Hematopoietic multipotent progenitor cell treated with erythropoietin and hydrocortisone succinate and interleukin-3 and kit ligand, for 6 days (in vitro differentiated cells): ENCODE measurements around the gene AGPAT3.
"Not testable (repeated sequence)": the region's sequence is repeated elsewhere in the genome, so short reads cannot be mapped to it uniquely, and the experiment has no call there.

Experiments used
- DNase-seq: peaks from one replicate; pipeline ENCODE4 v3.0.0-alpha.2; 2015

Gene AGPAT3

DNA sequence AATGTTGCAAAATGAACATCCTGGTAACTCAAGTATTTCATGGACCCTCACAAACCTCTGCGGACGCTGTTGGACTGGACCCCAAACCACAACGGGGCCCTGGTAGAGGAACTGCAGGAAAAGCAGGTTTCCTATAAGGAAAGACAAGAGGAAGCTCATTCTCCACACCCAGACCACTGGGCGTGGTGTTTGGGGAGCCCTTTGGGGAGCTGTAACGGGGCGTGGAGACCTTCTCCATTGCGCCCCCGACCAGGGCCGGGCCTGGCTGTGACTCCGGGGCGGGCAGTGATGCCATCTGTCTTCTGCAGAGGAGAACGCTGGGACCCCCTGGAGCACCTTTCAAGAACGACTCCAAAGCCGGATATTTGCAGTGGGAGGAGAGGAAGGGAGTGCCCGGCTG is 30.0 kb upstream of the AGPAT3 start:
- DNase-seq = peak; percentile 32

GRCh38 chr21:43835861-43836260 is 29.2 kb upstream of the AGPAT3 start:
- no peak for DNase-seq

DNA sequence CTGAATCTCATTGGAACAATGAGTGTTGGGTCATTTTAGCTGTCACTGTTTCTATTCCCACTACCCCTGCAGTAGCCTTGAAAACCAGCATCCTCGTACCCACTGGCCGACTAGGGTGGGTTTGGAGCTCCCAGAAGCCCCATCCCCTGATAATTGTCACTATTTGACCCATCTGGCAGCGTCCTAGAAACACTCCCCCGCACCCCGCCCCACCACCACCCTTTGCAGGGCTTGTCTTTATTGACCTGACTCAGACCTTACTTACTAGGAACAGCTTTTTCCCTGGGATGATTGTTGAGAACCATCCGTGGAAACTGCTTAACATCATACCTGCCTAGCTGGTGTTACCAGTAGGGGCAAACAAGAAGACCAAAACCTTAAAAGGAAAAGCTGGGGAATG is 28.4 kb upstream of the AGPAT3 start:
- DNase-seq = no peak

GRCh38 chr21:43840259-43840658 is 24.8 kb upstream of the AGPAT3 start:
- no peak for DNase-seq

GRCh38 chr21:43842742-43843141 is 22.3 kb upstream of the AGPAT3 start:
- DNase-seq = peak; percentile 30

GRCh38 chr21:43844906-43845305 is 20.1 kb upstream of the AGPAT3 start:
- DNase-seq = not testable (repeated sequence)

- no peak for DNase-seq
These were observed 19.6 kb upstream of the AGPAT3 start for GRCh38 chr21:43845386-43845785.

DNA sequence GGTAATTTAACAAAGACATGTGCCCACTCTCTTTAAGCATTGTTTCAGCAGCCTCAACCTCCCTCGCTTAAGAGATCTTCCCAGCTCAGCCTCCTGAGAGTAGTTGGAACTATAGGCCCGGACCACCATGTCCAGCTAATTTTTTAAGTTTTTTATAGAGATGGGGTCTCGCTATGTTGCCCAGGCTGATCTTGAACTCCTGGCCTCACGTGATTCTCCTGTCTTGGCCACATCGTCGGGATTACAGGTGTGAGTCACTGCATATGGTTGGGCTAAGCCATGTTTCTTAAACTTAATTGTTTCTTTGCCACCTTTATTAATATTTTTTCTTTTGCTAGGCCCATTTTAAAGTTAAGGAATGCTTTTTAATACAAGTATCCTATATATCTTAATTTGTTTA is 18.6 kb upstream of the AGPAT3 start:
- no peak for DNase-seq

- no peak for DNase-seq
These were observed 17.7 kb upstream of the AGPAT3 start for GRCh38 chr21:43847301-43847700.

DNA sequence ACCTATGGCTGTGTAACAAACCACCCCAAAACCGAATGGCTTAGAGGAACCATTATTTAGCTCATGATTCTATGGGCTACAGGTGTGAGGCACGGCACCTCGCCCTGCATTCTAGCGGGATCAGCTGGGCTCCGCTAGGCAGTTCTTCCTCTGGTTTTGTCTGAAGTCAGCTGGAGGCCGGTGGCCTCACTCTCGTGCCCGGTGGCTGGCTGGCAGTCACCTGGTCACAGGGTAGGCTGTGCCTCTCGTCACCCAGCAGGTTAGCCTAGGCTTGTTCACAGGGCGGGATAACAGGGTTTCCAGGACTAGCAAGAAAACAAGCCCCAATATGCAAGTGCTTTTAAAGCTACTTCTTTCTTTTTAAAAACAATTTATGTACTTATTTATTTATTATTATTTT is 16.3 kb upstream of the AGPAT3 start:
- no peak for DNase-seq

DNA sequence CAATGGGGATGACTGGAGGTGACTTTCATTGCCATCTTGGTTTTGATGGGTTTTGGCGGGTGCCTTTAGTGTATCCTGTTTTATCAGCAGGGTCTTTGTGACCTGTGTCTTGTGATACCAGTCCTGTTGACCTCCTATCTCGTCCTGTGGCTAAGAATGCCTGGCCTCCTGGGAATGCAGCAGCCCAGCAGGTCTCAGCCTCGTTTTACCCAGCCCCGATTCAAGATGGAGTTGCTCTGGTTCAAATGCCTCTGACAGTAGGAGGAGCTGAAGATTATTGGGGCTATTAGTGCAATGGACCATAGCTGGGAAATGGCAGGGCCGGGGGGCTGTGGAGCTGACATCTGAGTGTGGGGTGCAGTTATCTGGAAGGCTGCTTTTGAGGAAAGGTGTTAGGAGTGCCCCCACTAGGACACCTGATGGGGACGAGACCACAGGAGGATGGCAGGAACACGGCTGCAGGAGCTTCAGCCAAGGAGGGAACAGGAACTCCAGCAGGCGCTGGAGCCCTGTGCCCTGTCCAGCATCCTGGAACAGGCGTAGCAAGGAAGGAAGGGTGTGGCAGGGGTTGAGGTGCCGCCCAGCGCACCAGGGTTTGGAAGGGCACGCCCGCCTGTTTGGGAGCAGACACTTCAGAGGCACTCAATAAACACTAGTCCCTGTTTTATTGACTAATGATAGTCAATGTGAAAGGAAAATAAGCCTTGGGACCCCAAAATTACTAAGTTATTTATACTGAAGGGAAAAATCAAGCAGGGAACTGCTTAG is 15.3 kb upstream of the AGPAT3 start:
- DNase-seq = peak; percentile 70

GRCh38 chr21:43850728-43851295 is 14.2 kb upstream of the AGPAT3 start:
- DNase-seq = no peak

GRCh38 chr21:43851593-43851992 is 13.4 kb upstream of the AGPAT3 start:
- no peak for DNase-seq

- peak; percentile 61 for DNase-seq
These were observed 10.9 kb upstream of the AGPAT3 start for GRCh38 chr21:43853851-43854772.

DNA sequence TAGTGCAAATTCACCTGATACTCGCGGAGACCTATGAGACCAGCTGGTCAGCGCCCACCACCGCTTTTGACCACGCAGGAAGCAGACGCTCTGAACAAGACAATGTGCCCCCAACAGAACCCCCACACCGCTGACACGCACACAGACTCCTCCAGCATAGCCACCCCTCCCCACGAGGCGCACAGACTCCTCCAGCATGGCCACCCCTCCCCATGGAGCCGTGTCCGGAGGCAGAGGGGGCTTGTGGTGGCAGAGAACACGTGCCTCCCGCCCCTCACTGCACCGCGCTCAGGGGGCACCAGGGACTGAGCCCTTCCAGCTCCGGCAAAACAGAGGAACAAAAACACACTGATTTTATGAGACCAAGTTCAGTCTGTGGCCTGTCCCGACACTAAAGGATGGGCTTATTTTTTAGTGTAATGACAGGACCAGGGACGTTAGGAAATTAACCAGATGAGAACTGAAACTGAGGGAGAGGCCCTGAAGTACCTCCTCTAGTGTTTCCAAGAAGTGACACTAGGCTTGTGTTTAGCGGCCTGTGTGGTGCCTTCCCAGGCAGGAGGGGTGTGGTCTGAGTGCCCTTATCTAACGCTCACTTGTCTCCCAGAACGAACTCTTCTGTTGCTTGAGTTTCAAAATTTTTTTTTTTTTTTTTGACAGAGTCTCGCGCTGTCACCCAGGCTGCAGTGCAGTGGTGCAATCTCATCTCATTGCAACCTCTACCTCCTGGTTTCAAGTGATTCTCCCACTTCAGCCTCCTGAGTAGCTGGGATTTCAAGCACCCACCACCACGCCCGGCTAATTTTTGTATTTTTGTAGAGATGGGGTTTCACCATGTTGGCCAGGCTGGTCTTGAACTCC is 10.0 kb upstream of the AGPAT3 start:
- DNase-seq = peak; percentile 99

DNA sequence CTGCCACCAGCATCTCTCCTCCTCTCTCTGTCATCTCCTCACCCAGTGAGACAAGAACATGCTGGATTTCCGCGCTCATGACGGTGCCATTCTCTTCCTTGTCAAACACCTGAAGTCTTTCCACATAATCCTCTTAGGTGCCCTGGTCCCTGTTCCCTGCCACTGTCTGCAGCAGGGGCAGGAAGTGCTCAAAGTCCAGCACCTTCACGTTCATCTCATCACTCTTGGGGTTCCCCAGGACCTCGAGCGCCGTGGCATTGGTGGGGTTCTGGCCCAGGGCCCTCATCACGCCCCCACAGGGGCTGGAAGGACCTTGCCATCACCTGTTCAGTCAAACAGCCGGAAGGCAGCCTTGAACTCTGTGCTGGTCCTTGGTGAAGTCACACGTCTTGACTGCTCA is 9.1 kb upstream of the AGPAT3 start:
- DNase-seq = no peak

- DNase-seq = no peak
These were observed 6.0 kb upstream of the AGPAT3 start for GRCh38 chr21:43858806-43859648.

DNA sequence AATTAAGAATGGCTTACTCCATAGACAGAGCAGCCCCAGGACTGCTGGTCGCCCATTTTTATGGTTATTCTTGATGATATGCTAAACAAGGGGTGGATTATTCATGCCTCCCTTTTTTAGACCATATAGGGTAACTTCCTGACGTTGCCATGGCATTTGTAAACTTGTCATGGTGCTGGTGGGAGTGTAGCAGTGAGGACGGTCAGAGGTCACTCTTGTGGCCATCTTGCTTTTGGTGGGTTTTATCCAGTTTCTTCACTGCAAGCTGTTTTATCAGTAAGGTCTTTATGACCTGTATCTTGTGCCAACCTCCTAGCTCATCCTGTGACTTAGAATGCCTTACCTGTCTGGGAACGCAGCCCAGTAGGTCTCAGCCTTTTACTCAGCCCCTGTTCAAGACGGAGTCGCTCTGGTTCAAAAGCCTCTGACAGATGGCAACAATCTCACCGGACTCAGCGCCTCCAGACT is 5.2 kb upstream of the AGPAT3 start:
- DNase-seq = no peak

DNA sequence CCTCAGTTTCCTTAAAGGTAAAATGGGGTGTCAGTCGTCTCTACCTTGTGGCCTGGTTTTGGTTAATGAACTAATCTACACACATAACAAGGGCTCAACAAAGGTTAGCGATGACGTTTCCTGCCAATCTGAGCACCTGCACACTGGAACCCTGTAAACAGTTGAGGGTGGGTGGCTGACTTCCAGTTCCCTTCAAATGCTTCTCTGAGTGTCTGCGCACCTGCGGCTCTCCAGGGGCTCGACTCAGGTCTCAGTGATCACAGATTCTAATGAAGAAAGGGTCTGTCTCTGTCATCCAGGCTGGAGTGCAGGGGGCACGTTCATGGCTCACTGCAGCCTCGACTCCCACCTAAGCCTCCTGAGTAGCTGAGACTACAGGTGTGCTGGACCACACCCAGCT is 3.3 kb upstream of the AGPAT3 start:
- DNase-seq = no peak

DNA sequence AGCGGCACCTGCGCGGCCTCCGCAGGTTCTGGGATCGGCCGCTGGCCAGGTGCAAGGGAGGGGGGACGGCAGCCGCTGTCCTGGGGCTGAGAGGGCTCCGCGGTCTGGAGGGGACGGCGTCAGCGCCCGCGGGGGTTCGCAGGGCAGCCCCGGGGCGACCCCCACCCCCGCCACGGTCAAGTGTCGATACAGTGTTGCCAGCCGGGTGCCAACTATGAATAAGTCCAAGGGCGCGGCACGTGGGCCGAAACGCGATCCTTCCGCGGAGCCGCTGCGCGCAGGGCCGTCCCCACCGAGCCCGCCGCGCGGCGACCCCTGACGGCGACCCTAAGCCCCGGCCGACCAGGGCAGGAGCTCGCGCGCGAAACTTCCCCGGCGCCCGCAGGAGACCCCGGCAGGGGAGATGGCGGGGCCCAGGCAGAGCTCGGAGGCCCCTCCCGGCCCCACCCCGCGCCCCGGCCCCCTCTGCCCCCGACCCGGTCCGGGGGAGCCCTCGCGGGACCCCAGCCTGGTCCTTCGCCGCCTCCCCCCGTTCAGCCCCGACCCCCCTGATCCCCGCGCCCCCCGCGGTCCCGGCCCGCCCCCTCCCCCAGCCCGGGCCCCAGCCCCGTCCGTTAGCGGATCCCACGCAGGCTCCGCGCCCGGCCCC is 586 bp upstream of the AGPAT3 start:
- peak; percentile 58 for DNase-seq
